H1 (cell line): ENCODE measurements around the gene RPUSD2. TPM values are rescaled to one million over a fixed set of nuclear protein-coding genes. Genes with fewer than 3 reads are reported as not detected.

Experiments
- POLR2A ChIP-seq, 2 experiments: IDR thresholded peaks; 1 replicate in 1 of 2; 2 replicates in 1 of 2; pipeline ENCODE4 v1.6.1; 2011; ENCODE audit warnings: low read depth in 2 of 2, low read length in 2 of 2, mild to moderate bottlenecking in 2 of 2; ENCODE audit errors: control extremely low read depth in 1 of 2
- polyA plus RNA-seq, 7 experiments: library from polyadenylated mRNA; depleted of rRNA in 3 of 7; stranded (reverse) in 5 of 7; unstranded in 2 of 7; fragments of >200 nt in 5 of 7; fragments of 200-250 nt in 2 of 7; gene quantifications; 1 replicate in 5 of 7; 2 replicates in 1 of 7; 4 replicates in 1 of 7; pipeline versions ENCODE4 v1.2.1 to v1.2.3, GENCODE V29; 2011 to 2013; ENCODE audit warnings: missing spikeins in 2 of 7, mixed read lengths in 2 of 7
- total RNA-seq: library from RNA; stranded (reverse); fragmentation: NEBNext Ultra II Directional; extraction: Animal tissue kit (Norgen Biotek cat#: 25700); gene quantifications from 2 replicates; pipeline ENCODE4 v1.2.1, GENCODE V29; 2021
- TF ChIP-seq, protein P1 (sequence below): fragments of 300-600 bp; sonication (generic); IDR thresholded peaks from 2 replicates; pipeline ENCODE4 v1.7.1; 2012; ENCODE audit warnings: low read length, moderate library complexity, mild to moderate bottlenecking, inconsistent platforms; ENCODE audit not compliant: insufficient replicate concordance

The RPUSD2 gene
- total and polyA plus RNA-seq, 2 of the 8 experiments (the other 6 are each of a cell fraction or from before 2014, with no cell fraction given) = 14.5 to 28.5 TPM

DNA sequence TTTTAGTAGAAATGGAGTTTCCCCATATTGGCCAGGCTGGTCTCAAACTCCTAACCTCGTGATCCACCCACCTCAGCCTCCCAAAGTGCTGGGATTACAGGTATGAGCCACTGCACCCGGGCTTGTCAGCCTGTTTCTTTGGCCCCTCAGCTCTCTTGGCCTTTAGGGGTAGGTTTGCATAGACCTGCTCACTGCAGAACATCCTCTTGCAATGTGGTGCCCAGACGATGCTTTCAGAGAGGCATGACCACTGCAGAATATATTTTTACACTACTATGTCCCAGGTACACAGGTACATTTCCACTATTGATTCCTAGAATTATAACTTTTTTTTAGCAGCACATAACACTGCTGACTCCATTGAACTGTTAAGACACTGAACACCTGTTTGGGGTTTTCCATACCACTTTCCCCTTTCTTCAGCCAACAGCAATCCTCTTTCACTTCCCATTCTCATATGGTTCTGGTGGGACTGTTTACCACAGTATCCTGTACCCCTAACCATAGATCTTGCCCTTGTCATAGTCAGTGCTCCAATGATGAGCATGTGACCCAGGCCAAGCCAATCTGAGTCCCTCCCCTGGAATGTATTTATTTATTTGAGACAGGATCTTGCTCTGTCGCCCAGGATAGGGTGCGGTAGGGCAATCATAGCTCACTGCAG lies 25.3 kb upstream of the RPUSD2 start (continued):
- TF ChIP-seq, protein P1, sequence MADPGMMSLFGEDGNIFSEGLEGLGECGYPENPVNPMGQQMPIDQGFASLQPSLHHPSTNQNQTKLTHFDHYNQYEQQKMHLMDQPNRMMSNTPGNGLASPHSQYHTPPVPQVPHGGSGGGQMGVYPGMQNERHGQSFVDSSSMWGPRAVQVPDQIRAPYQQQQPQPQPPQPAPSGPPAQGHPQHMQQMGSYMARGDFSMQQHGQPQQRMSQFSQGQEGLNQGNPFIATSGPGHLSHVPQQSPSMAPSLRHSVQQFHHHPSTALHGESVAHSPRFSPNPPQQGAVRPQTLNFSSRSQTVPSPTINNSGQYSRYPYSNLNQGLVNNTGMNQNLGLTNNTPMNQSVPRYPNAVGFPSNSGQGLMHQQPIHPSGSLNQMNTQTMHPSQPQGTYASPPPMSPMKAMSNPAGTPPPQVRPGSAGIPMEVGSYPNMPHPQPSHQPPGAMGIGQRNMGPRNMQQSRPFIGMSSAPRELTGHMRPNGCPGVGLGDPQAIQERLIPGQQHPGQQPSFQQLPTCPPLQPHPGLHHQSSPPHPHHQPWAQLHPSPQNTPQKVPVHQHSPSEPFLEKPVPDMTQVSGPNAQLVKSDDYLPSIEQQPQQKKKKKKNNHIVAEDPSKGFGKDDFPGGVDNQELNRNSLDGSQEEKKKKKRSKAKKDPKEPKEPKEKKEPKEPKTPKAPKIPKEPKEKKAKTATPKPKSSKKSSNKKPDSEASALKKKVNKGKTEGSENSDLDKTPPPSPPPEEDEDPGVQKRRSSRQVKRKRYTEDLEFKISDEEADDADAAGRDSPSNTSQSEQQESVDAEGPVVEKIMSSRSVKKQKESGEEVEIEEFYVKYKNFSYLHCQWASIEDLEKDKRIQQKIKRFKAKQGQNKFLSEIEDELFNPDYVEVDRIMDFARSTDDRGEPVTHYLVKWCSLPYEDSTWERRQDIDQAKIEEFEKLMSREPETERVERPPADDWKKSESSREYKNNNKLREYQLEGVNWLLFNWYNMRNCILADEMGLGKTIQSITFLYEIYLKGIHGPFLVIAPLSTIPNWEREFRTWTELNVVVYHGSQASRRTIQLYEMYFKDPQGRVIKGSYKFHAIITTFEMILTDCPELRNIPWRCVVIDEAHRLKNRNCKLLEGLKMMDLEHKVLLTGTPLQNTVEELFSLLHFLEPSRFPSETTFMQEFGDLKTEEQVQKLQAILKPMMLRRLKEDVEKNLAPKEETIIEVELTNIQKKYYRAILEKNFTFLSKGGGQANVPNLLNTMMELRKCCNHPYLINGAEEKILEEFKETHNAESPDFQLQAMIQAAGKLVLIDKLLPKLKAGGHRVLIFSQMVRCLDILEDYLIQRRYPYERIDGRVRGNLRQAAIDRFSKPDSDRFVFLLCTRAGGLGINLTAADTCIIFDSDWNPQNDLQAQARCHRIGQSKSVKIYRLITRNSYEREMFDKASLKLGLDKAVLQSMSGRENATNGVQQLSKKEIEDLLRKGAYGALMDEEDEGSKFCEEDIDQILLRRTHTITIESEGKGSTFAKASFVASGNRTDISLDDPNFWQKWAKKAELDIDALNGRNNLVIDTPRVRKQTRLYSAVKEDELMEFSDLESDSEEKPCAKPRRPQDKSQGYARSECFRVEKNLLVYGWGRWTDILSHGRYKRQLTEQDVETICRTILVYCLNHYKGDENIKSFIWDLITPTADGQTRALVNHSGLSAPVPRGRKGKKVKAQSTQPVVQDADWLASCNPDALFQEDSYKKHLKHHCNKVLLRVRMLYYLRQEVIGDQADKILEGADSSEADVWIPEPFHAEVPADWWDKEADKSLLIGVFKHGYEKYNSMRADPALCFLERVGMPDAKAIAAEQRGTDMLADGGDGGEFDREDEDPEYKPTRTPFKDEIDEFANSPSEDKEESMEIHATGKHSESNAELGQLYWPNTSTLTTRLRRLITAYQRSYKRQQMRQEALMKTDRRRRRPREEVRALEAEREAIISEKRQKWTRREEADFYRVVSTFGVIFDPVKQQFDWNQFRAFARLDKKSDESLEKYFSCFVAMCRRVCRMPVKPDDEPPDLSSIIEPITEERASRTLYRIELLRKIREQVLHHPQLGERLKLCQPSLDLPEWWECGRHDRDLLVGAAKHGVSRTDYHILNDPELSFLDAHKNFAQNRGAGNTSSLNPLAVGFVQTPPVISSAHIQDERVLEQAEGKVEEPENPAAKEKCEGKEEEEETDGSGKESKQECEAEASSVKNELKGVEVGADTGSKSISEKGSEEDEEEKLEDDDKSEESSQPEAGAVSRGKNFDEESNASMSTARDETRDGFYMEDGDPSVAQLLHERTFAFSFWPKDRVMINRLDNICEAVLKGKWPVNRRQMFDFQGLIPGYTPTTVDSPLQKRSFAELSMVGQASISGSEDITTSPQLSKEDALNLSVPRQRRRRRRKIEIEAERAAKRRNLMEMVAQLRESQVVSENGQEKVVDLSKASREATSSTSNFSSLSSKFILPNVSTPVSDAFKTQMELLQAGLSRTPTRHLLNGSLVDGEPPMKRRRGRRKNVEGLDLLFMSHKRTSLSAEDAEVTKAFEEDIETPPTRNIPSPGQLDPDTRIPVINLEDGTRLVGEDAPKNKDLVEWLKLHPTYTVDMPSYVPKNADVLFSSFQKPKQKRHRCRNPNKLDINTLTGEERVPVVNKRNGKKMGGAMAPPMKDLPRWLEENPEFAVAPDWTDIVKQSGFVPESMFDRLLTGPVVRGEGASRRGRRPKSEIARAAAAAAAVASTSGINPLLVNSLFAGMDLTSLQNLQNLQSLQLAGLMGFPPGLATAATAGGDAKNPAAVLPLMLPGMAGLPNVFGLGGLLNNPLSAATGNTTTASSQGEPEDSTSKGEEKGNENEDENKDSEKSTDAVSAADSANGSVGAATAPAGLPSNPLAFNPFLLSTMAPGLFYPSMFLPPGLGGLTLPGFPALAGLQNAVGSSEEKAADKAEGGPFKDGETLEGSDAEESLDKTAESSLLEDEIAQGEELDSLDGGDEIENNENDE = no peak
- no peak for TF ChIP-seq POLR2A (IDR thresholded peaks at IDR 0.05; ENCODE audit: control extremely low read depth in 1 of 2, low read depth in 2 of 2, low read length in 2 of 2)
- TF ChIP-seq, all 59 proteins: peak for 0
